Astrocyte of the spinal cord (primary cell): ENCODE data around the gene SLC12A6.

ENCODE experiments used
- DNase-seq: peaks from one replicate; pipeline ENCODE4 v3.0.0; 2011; ENCODE audit warnings: low read depth, low spot score
- H3K4me3 ChIP-seq: 2 replicates; pipeline ENCODE4 v1.5.1; 2011; ENCODE audit warnings: low read depth, mild to moderate bottlenecking, low read length, moderate library complexity
- CTCF ChIP-seq: IDR thresholded peaks from 2 replicates; pipeline ENCODE4 v1.5.1; 2012; ENCODE audit warnings: low read depth, mild to moderate bottlenecking, low read length, inconsistent platforms
- in situ Hi-C: cut with HindIII; loops from 2 replicates; pipeline ENCODE4 v1.10.0; 2017; ENCODE audit warnings: low sequenced_read_pairs

Gene SLC12A6

GRCh38 chr15:34182942-34183341 is 154.6 kb downstream of the SLC12A6 start:
- no peak overlapping the region for H3K4me3 ChIP-seq
- no peak for DNase-seq
- in situ Hi-C loops: no loop called here
- no peak for TF ChIP-seq CTCF
